ENCODE measurements around the gene COL15A1. TPM values are rescaled to one million over a fixed set of nuclear protein-coding genes. Genes with fewer than 3 reads are reported as not detected.

The COL15A1 gene
- total RNA-seq, 1 experiment from 2014 or later = not detected

DNA sequence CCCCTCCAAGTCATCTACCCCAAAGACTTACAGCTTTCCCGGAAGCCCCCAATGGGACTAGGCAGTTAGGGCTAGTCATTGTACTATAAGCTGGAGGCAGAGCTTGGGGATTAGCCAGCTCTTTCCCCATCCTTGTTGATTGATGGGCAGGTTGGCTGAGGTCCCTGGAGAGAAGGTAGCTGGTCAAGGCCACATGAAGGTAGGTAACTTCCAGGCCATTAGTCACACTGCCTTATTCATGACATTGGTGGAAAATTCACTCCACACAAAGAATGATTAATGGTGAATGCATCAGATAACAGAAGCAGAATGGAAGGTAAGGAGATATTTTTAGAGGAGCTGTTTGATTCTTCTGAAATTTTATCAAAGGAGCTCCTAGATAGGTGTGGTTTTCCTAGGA lies 111.7 kb downstream of the COL15A1 start:
- Histone ChIP-seq H3K27ac (ENCODE audit: insufficient read length, low read depth, low read length) (no peak overlapping the region), H2BK15ac (ENCODE audit: low read depth, low read length) (no peak overlapping the region), H3K56ac (ENCODE audit: insufficient read length, low read depth, low read length) (no peak overlapping the region), H3K4ac (ENCODE audit: low read depth, low read length) (no peak overlapping the region), H4K8ac (replicated peaks; ENCODE audit: insufficient read length, low read depth, low read length) (no peak overlapping the region), H3K9ac (ENCODE audit: extremely low read depth, insufficient read length, low read length) (no peak overlapping the region), H3T11ph (ENCODE audit: low read length) (no peak overlapping the region), H2BK20ac (ENCODE audit: low read depth, low read length, poor library complexity, severe bottlenecking) (no peak overlapping the region), H2BK12ac (ENCODE audit: insufficient read length, low read depth, low read length) (no peak overlapping the region), H2AK5ac (ENCODE audit: insufficient read length, low read length) (no peak overlapping the region), H3K4me2 (ENCODE audit: insufficient read depth, insufficient read length, low read length) (no peak overlapping the region), H4K91ac (ENCODE audit: insufficient read length, low read depth, low read length) (no peak overlapping the region), H3K9me3 (ENCODE audit: control insufficient read depth, low read depth, low read length) (no peaks in the 10 kb centered on the region), H3K18ac (ENCODE audit: insufficient read length, low read depth, low read length) (no peak overlapping the region), H3K23ac (ENCODE audit: insufficient read length, low read depth, low read length) (no peak overlapping the region), H3K79me1 (ENCODE audit: insufficient read depth, low read depth, low read length, poor library complexity, severe bottlenecking) (no peaks in the 10 kb centered on the region), H4K20me1 (ENCODE audit: control insufficient read depth, insufficient read depth, insufficient read length) (no peaks in the 10 kb centered on the region), H3K23me2 (ENCODE audit: insufficient read length, low read depth, low read length, poor library complexity, severe bottlenecking) (no peaks in the 10 kb centered on the region), H3K27me3 (ENCODE audit: insufficient read depth, low read length) (no peaks in the 10 kb centered on the region), H3K79me2 (ENCODE audit: insufficient read depth, low read length) (no peaks in the 10 kb centered on the region), H2BK5ac (ENCODE audit: insufficient read length, low read length) (no peak overlapping the region), H2BK120ac (ENCODE audit: low read depth, low read length, poor library complexity, severe bottlenecking) (no peak overlapping the region), H3K14ac (ENCODE audit: insufficient read depth, low read length) (no peak overlapping the region), H2AFZ (ENCODE audit: low read length) (no peak overlapping the region), H4K5ac (ENCODE audit: insufficient read length, low read depth, low read length) (no peak overlapping the region), H3K4me1 (ENCODE audit: insufficient read depth, low read length) (no peaks in the 10 kb centered on the region)
- Mint-ChIP-seq H3K36me3 (ENCODE audit: insufficient read depth in 1 of 3, low read depth in 3 of 3) (no peaks in the 10 kb centered on the region), H3K4me1 (no peaks in the 10 kb centered on the region), H3K27ac (no peak overlapping the region), H3K27me3 (ENCODE audit: low read depth) (peaks cover 9% of the 10 kb centered on the region), H3K4me3 (no peak overlapping the region), H3K9me3 (no peaks in the 10 kb centered on the region)
- TF ChIP-seq, protein P1, sequence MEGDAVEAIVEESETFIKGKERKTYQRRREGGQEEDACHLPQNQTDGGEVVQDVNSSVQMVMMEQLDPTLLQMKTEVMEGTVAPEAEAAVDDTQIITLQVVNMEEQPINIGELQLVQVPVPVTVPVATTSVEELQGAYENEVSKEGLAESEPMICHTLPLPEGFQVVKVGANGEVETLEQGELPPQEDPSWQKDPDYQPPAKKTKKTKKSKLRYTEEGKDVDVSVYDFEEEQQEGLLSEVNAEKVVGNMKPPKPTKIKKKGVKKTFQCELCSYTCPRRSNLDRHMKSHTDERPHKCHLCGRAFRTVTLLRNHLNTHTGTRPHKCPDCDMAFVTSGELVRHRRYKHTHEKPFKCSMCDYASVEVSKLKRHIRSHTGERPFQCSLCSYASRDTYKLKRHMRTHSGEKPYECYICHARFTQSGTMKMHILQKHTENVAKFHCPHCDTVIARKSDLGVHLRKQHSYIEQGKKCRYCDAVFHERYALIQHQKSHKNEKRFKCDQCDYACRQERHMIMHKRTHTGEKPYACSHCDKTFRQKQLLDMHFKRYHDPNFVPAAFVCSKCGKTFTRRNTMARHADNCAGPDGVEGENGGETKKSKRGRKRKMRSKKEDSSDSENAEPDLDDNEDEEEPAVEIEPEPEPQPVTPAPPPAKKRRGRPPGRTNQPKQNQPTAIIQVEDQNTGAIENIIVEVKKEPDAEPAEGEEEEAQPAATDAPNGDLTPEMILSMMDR (conservative IDR thresholded peaks at IDR 0.05) = no peak
- no peak for DNase-seq
- WGBS (ENCODE audit: extremely low coverage, insufficient read length, low lambda C conversion rate) = no CpG with 5 or more reads among the region's 1 CpG
